GF-D8 (cell line): Measurements from ENCODE around the gene FAM193A.
"Not testable (repeated sequence)": the region's sequence is repeated elsewhere in the genome, so short reads cannot be mapped to it uniquely, and the experiment has no call there.

Experiments used
- DNase-seq: peaks from one replicate; lab custom pipeline; 2025; lab: John Stamatoyannopoulos, UW

The FAM193A gene

GRCh38 chr4:2608291-2608690 lies 71.8 kb downstream of the FAM193A start:
- DNase-seq = no peak

- no peak for DNase-seq
Measured at GRCh38 chr4:2615821-2616220, 79.4 kb downstream of the FAM193A start.

GRCh38 chr4:2617955-2618354 lies 81.5 kb downstream of the FAM193A start:
- no peak for DNase-seq

- DNase-seq = not testable (repeated sequence)
Measured at GRCh38 chr4:2618729-2619128, 82.3 kb downstream of the FAM193A start.

- no peak for DNase-seq
Measured at GRCh38 chr4:2619459-2619858, 83.0 kb downstream of the FAM193A start.

GRCh38 chr4:2621419-2621818 lies 85.0 kb downstream of the FAM193A start:
- no peak for DNase-seq

GRCh38 chr4:2623442-2623841 lies 87.0 kb downstream of the FAM193A start:
- no peak for DNase-seq

GRCh38 chr4:2624782-2625530 lies 88.5 kb downstream of the FAM193A start:
- no peak for DNase-seq

GRCh38 chr4:2626231-2626630 lies 89.8 kb downstream of the FAM193A start:
- DNase-seq = no peak

- no peak for DNase-seq
Measured at GRCh38 chr4:2630556-2631273, 94.3 kb downstream of the FAM193A start.

- DNase-seq = no peak
Measured at GRCh38 chr4:2634014-2634413, 97.6 kb downstream of the FAM193A start.

- DNase-seq = no peak
Measured at GRCh38 chr4:2636331-2636730, 99.9 kb downstream of the FAM193A start.

- DNase-seq = not testable (repeated sequence)
Measured at GRCh38 chr4:2636994-2637393, 100.5 kb downstream of the FAM193A start.

GRCh38 chr4:2637956-2638552 lies 101.6 kb downstream of the FAM193A start:
- no peak for DNase-seq

- no peak for DNase-seq
Measured at GRCh38 chr4:2638730-2639129, 102.3 kb downstream of the FAM193A start.

- DNase-seq = no peak
Measured at GRCh38 chr4:2642968-2643367, 106.5 kb downstream of the FAM193A start.

- no peak for DNase-seq
Measured at GRCh38 chr4:2643555-2643954, 107.1 kb downstream of the FAM193A start.

- DNase-seq = no peak
Measured at GRCh38 chr4:2646396-2647149, 110.1 kb downstream of the FAM193A start.

- DNase-seq = no peak
Measured at GRCh38 chr4:2647403-2648158, 111.1 kb downstream of the FAM193A start.

GRCh38 chr4:2648159-2648814 lies 111.8 kb downstream of the FAM193A start:
- no peak for DNase-seq

- no peak for DNase-seq
Measured at GRCh38 chr4:2649604-2650114, 113.2 kb downstream of the FAM193A start.
